HL-60 (cell line): ENCODE measurements around the gene FAM120AOS.
A peak's percentile ranks its signal among the peaks of the same experiment; 100 is the strongest.

Experiments
- DNase-seq, 2 experiments: peaks; one replicate each; pipeline ENCODE4 v3.0.0-alpha.2; 2010 to 2020; ENCODE audit warnings: low read depth in 1 of 2, low spot score in 1 of 2
- H3K27ac ChIP-seq: fragments of 250-450 bp; sonication (Bioruptor Pico); replicated peaks from 2 replicates; pipeline ENCODE4 v1.5.1; 2020; ENCODE audit warnings: mild to moderate bottlenecking, moderate library complexity
- H3K27me3 ChIP-seq: fragments of 250-450 bp; sonication (Bioruptor Pico); 2 replicates; pipeline ENCODE4 v1.5.1; 2021; ENCODE audit warnings: mild to moderate bottlenecking, moderate library complexity; ENCODE audit not compliant: insufficient read depth, poor library complexity, severe bottlenecking
- H3K4me3 ChIP-seq: replicated peaks from 2 replicates; pipeline ENCODE4 v1.5.1; 2011; ENCODE audit warnings: mild to moderate bottlenecking, control low read depth, low read length; ENCODE audit not compliant: insufficient read depth
- CTCF ChIP-seq: IDR thresholded peaks from one replicate; pipeline ENCODE4 v1.5.1; 2011; ENCODE audit warnings: low read length, control low read depth, inconsistent platforms; ENCODE audit not compliant: insufficient read depth
- GABPA ChIP-seq: IDR thresholded peaks from 2 replicates; pipeline ENCODE4 v1.6.1; 2012; ENCODE audit warnings: low read depth
- POLR2AphosphoS5 ChIP-seq: IDR thresholded peaks from 2 replicates; pipeline ENCODE4 v1.6.1; 2012; ENCODE audit warnings: low read depth
- REST ChIP-seq: IDR thresholded peaks from 2 replicates; pipeline ENCODE4 v1.6.1; 2012; ENCODE audit warnings: low read depth; ENCODE audit not compliant: insufficient replicate concordance
- SPI1 ChIP-seq: IDR thresholded peaks from 2 replicates; pipeline ENCODE4 v1.6.1; 2012; ENCODE audit warnings: low read depth, mild to moderate bottlenecking, borderline replicate concordance

Gene FAM120AOS

GRCh38 chr9:93465855-93466254, 12.5 kb upstream of the FAM120AOS start:
- no peak overlapping the region for H3K4me3 ChIP-seq
- no peak overlapping the region for H3K27ac ChIP-seq
- no peaks in the 10 kb centered on the region for H3K27me3 ChIP-seq
- DNase-seq, result no peak
- TF ChIP-seq REST, result no peak
- no peak for TF ChIP-seq SPI1
- no peak for TF ChIP-seq CTCF
- no peak for TF ChIP-seq POLR2AphosphoS5
- TF ChIP-seq GABPA, result no peak

- Histone ChIP-seq H3K27ac (no peak overlapping the region), H3K27me3 (no peaks in the 10 kb centered on the region), H3K4me3 (no peak overlapping the region)
- DNase-seq, result peak in 1 of 2 experiments; percentile 7
- no peak for TF ChIP-seq REST
- TF ChIP-seq CTCF, result no peak
- TF ChIP-seq SPI1, result no peak; the same call in 1 of the 2 replicates
- no peak for TF ChIP-seq GABPA
- TF ChIP-seq POLR2AphosphoS5, result no peak
Measured at GRCh38 chr9:93464876-93465275, 11.5 kb upstream of the FAM120AOS start.

GRCh38 chr9:93464395-93464794, 11.0 kb upstream of the FAM120AOS start:
- TF ChIP-seq SPI1, result no peak
- no peak for TF ChIP-seq POLR2AphosphoS5
- no peak for TF ChIP-seq GABPA
- no peak for TF ChIP-seq CTCF
- no peak for TF ChIP-seq REST
- no peak overlapping the region for H3K4me3 ChIP-seq
- no peak for DNase-seq
- H3K27ac ChIP-seq, result no peak overlapping the region
- H3K27me3 ChIP-seq, result no peaks in the 10 kb centered on the region
